GM12878 (cell line): ENCODE data around the gene SLC51A. TPM values are rescaled to one million over a fixed set of nuclear protein-coding genes. Genes with fewer than 3 reads are reported as not detected.
A peak's percentile ranks its signal among the peaks of the same experiment; 100 is the strongest.

ENCODE experiments used
- BACH1 ChIP-seq: fragments of 450-650 bp; IDR thresholded peaks from 2 replicates; pipeline ENCODE4 v1.6.1; 2017; ENCODE audit warnings: mild to moderate bottlenecking, borderline replicate concordance
- CBX5 ChIP-seq: sonication (generic); IDR thresholded peaks from 2 replicates; pipeline ENCODE4 v1.6.1; 2016; ENCODE audit warnings: low read depth, moderate library complexity, mild to moderate bottlenecking, inconsistent platforms
- CREM ChIP-seq: IDR thresholded peaks from 2 replicates; pipeline ENCODE4 v1.6.1; 2014; ENCODE audit warnings: antibody characterized with exemption, low read depth
- DPF2 ChIP-seq: fragments of 450-650 bp; IDR thresholded peaks from 2 replicates; pipeline ENCODE4 v1.6.1; 2017; ENCODE audit warnings: mild to moderate bottlenecking
- EGR1 ChIP-seq, 2 experiments: IDR thresholded peaks; 1 replicate in 1 of 2; 2 replicates in 1 of 2; pipeline ENCODE4 v1.6.1; 2011 to 2012; ENCODE audit warnings: low read depth in 2 of 2, low read length in 2 of 2, borderline replicate concordance in 1 of 2, mild to moderate bottlenecking in 1 of 2, moderate library complexity in 1 of 2
- GABPA ChIP-seq: IDR thresholded peaks from 2 replicates; pipeline ENCODE4 v1.6.1; 2014; ENCODE audit warnings: antibody characterized with exemption, low read depth, mild to moderate bottlenecking, inconsistent platforms
- HDAC6 ChIP-seq: fragments of 200-600 bp; sonication (generic); IDR thresholded peaks from one replicate; pipeline ENCODE4 v1.8.0; 2017; ENCODE audit warnings: antibody characterized with exemption; ENCODE audit not compliant: unreplicated experiment
- IKZF1 ChIP-seq: fragments of 450-650 bp; conservative IDR thresholded peaks from 2 replicates; pipeline ENCODE4 v1.6.1; 2017; ENCODE audit warnings: antibody characterized with exemption, mild to moderate bottlenecking
- KAT2A ChIP-seq: conservative IDR thresholded peaks from 2 replicates; pipeline ENCODE4 v1.6.1; 2011; ENCODE audit warnings: low read depth, low read length; ENCODE audit not compliant: control insufficient read depth
- KDM1A ChIP-seq: fragments of 200-600 bp; sonication (generic); IDR thresholded peaks from 2 replicates; pipeline ENCODE4 v1.6.1; 2016; ENCODE audit warnings: borderline replicate concordance
- KLF5 ChIP-seq: fragments of 450-650 bp; IDR thresholded peaks from 2 replicates; pipeline ENCODE4 v1.6.1; 2014; ENCODE audit warnings: mild to moderate bottlenecking; ENCODE audit not compliant: partially characterized antibody
- LARP7 ChIP-seq: fragments of 450-650 bp; IDR thresholded peaks from 2 replicates; pipeline ENCODE4 v1.6.1; 2017; ENCODE audit warnings: mild to moderate bottlenecking
- MEF2A ChIP-seq: IDR thresholded peaks from 2 replicates; pipeline ENCODE4 v1.6.1; 2011; ENCODE audit warnings: low read depth, mild to moderate bottlenecking, low read length, moderate library complexity; ENCODE audit not compliant: insufficient read depth
- MTA3 ChIP-seq: IDR thresholded peaks from 2 replicates; pipeline ENCODE4 v1.6.1; 2012; ENCODE audit warnings: low read length, inconsistent platforms, borderline replicate concordance
- MXI1 ChIP-seq: fragments of 150-350 bp; IDR thresholded peaks from 2 replicates; pipeline ENCODE4 v1.6.1; 2011; ENCODE audit warnings: low read depth, mild to moderate bottlenecking, inconsistent platforms, low read length, improper control_type of control experiment
- MYB ChIP-seq: fragments of 150-350 bp; IDR thresholded peaks from 2 replicates; pipeline ENCODE4 v1.6.1; 2014; ENCODE audit warnings: mild to moderate bottlenecking, low read depth, low read length, borderline replicate concordance
- NFIC ChIP-seq: IDR thresholded peaks from 2 replicates; pipeline ENCODE4 v1.6.1; 2012; ENCODE audit warnings: low read depth, mild to moderate bottlenecking, inconsistent platforms, low read length, moderate library complexity
- POLR2AphosphoS5 ChIP-seq: IDR thresholded peaks from 2 replicates; pipeline ENCODE4 v1.6.1; 2011; ENCODE audit warnings: mild to moderate bottlenecking, low read length, inconsistent platforms
- RBBP5 ChIP-seq: fragments of 200-600 bp; sonication (generic); conservative IDR thresholded peaks from 2 replicates; pipeline ENCODE4 v1.6.1; 2016
- RFX5 ChIP-seq: IDR thresholded peaks from 2 replicates; pipeline ENCODE4 v1.6.1; 2011; ENCODE audit warnings: low read depth, low read length, improper control_type of control experiment
- SIX5 ChIP-seq: IDR thresholded peaks from 2 replicates; pipeline ENCODE4 v1.6.1; 2011; ENCODE audit warnings: mild to moderate bottlenecking, low read depth, low read length, moderate library complexity; ENCODE audit not compliant: severe bottlenecking
- SMARCA5 ChIP-seq: fragments of 450-650 bp; IDR thresholded peaks from 2 replicates; pipeline ENCODE4 v1.6.1; 2017; ENCODE audit warnings: mild to moderate bottlenecking
- SREBF1 ChIP-seq: IDR thresholded peaks from 2 replicates; pipeline ENCODE4 v1.6.1; 2012; ENCODE audit warnings: mild to moderate bottlenecking, low read length
- SUPT20H ChIP-seq: IDR thresholded peaks from 2 replicates; pipeline ENCODE4 v1.6.1; 2011; ENCODE audit warnings: low read depth, mild to moderate bottlenecking, low read length, moderate library complexity, borderline replicate concordance; ENCODE audit not compliant: control insufficient read depth
- WRNIP1 ChIP-seq: IDR thresholded peaks from 2 replicates; pipeline ENCODE4 v1.6.1; 2011; ENCODE audit warnings: low read depth, low read length, improper control_type of control experiment, borderline replicate concordance
- ZBED1 ChIP-seq: IDR thresholded peaks from 2 replicates; pipeline ENCODE4 v1.6.1; 2016; ENCODE audit warnings: borderline replicate concordance
- polyA plus RNA-seq, 11 experiments: library from polyadenylated mRNA; depleted of rRNA in 4 of 11; unstranded in 6 of 11; stranded (reverse) in 5 of 11; fragments of >200 nt; fragmentation: Nextera tagmentation in 4 of 11; fragmentation: Illumina TruSeq in 1 of 11; extraction: Ambion mirVana in 4 of 11; extraction: Trizol in 1 of 11; gene quantifications; 1 replicate in 1 of 11; 2 replicates in 10 of 11; pipeline versions ENCODE4 v1.2.1 to v1.2.3, GENCODE V29; 2011 to 2016; ENCODE audit warnings: inconsistent platforms in 2 of 11, missing spikeins in 2 of 11, low read depth in 1 of 11
- total RNA-seq, 4 experiments: library from RNA; depleted of rRNA in 3 of 4; stranded (reverse); fragments of >200 nt in 3 of 4; fragmentation: Illumina TruSeq in 1 of 4; extraction: Trizol in 1 of 4; gene quantifications; 2 replicates each; pipeline versions ENCODE4 v1.2.1 to v1.2.3, GENCODE V29; 2013 to 2021
- TF ChIP-seq, protein P1 (sequence below): fragments of 450-650 bp; IDR thresholded peaks from 2 replicates; pipeline ENCODE4 v1.6.1; 2018; ENCODE audit warnings: borderline replicate concordance, mild to moderate bottlenecking; ENCODE audit not compliant: partially characterized antibody
- TF ChIP-seq, protein P2 (sequence below): IDR thresholded peaks from 2 replicates; pipeline ENCODE4 v1.6.1; 2012; ENCODE audit warnings: low read length, inconsistent platforms
- TF ChIP-seq, protein P3 (sequence below): fragments of 450-650 bp; IDR thresholded peaks from 2 replicates; pipeline ENCODE4 v1.6.1; 2017; ENCODE audit warnings: mild to moderate bottlenecking

Gene SLC51A
- total and polyA plus RNA-seq, 10 of the 15 experiments (the other 5 are each of a cell fraction or from before 2014, with no cell fraction given) = 0.99 to 3.9 (median 2.2) TPM; not detected in 6

DNA sequence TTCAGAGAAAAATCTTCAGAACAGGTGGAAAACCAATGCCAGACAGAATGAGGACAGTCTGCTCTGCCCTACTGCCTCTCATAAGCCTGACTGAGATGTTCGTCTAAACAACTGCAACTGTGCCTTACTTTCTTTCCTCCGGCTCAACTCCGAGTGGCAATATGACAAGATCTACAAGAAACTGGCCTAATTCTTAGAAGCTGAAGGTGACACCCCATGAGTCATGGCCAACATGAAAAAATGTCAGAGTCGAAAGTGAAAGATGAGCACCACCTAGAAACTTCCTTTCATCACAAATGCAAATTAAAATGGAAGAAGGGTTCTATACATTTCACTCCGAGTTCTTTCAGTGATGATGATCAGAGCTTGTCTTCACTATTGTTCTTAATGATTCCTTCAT, 58.3 kb downstream of the SLC51A start (continued):
- TF ChIP-seq EGR1 (IDR thresholded peaks at IDR 0.05; ENCODE audit: borderline replicate concordance in 1 of 2, low read depth in 2 of 2, low read length in 2 of 2) (no peak), LARP7 (no peak), NFIC (peak; percentile 40; the same call in 1 of the 2 replicates), POLR2AphosphoS5 (0 out of 2 replicates have a peak, but pooled peaks have one; percentile 43), MTA3 (no peak), MXI1 (no peak), CREM (peak; percentile 69; the same call in 1 of the 2 replicates), WRNIP1 (no peak), ZBED1 (no peak), RFX5 (no peak), MEF2A (no peak), KLF5 (no peak), KDM1A (no peak), RBBP5 (no peak), KAT2A (no peak), IKZF1 (no peak), HDAC6 (no peak), MYB (no peak), CBX5 (0 out of 2 replicates have a peak, but pooled peaks have one; percentile 15), GABPA (no peak), BACH1 (no peak), SREBF1 (no peak), SMARCA5 (no peak), DPF2 (0 out of 2 replicates have a peak, but pooled peaks have one; percentile 10), SUPT20H (no peak), SIX5 (no peak)
- TF ChIP-seq, protein P1, sequence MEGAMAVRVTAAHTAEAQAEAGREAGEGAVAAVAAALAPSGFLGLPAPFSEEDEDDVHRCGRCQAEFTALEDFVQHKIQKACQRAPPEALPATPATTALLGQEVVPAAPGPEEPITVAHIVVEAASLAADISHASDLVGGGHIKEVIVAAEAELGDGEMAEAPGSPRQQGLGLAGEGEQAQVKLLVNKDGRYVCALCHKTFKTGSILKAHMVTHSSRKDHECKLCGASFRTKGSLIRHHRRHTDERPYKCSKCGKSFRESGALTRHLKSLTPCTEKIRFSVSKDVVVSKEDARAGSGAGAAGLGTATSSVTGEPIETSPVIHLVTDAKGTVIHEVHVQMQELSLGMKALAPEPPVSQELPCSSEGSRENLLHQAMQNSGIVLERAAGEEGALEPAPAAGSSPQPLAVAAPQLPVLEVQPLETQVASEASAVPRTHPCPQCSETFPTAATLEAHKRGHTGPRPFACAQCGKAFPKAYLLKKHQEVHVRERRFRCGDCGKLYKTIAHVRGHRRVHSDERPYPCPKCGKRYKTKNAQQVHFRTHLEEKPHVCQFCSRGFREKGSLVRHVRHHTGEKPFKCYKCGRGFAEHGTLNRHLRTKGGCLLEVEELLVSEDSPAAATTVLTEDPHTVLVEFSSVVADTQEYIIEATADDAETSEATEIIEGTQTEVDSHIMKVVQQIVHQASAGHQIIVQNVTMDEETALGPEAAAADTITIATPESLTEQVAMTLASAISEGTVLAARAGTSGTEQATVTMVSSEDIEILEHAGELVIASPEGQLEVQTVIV = no peak
- TF ChIP-seq, protein P2, sequence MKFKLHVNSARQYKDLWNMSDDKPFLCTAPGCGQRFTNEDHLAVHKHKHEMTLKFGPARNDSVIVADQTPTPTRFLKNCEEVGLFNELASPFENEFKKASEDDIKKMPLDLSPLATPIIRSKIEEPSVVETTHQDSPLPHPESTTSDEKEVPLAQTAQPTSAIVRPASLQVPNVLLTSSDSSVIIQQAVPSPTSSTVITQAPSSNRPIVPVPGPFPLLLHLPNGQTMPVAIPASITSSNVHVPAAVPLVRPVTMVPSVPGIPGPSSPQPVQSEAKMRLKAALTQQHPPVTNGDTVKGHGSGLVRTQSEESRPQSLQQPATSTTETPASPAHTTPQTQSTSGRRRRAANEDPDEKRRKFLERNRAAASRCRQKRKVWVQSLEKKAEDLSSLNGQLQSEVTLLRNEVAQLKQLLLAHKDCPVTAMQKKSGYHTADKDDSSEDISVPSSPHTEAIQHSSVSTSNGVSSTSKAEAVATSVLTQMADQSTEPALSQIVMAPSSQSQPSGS = peak; percentile 68
- TF ChIP-seq, protein P3, sequence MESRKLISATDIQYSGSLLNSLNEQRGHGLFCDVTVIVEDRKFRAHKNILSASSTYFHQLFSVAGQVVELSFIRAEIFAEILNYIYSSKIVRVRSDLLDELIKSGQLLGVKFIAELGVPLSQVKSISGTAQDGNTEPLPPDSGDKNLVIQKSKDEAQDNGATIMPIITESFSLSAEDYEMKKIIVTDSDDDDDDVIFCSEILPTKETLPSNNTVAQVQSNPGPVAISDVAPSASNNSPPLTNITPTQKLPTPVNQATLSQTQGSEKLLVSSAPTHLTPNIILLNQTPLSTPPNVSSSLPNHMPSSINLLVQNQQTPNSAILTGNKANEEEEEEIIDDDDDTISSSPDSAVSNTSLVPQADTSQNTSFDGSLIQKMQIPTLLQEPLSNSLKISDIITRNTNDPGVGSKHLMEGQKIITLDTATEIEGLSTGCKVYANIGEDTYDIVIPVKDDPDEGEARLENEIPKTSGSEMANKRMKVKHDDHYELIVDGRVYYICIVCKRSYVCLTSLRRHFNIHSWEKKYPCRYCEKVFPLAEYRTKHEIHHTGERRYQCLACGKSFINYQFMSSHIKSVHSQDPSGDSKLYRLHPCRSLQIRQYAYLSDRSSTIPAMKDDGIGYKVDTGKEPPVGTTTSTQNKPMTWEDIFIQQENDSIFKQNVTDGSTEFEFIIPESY = no peak
